B cell (primary cell): ENCODE measurements around the gene RAB11FIP3. TPM values are rescaled to one million over a fixed set of nuclear protein-coding genes. Genes with fewer than 3 reads are reported as not detected.

Experiments used
- ATAC-seq: fragments of 200-7000 bp; cut with Tn5 transposase; one replicate; pipeline ENCODE4 v1.10.0; 2021; ENCODE audit warnings: low read depth, mild to moderate bottlenecking, moderate number of reproducible peaks, moderate library complexity
- CTCF ChIA-PET: fragments of 350-600 bp; sonication (Branson Sonifier 250); formaldehyde crosslinking; loops from one replicate; lab custom pipeline; 2021; ENCODE audit warnings: antibody characterized with exemption, inconsistent platforms; lab: Charles Lee
- POLR2A ChIA-PET: fragments of 350-600 bp; sonication (Branson Sonifier 250); formaldehyde crosslinking; loops from one replicate; lab custom pipeline; 2021; ENCODE audit warnings: antibody characterized with exemption; lab: Charles Lee
- DNase-seq: peaks from one replicate; pipeline ENCODE4 v3.0.0; 2013
- H2AFZ ChIP-seq: 2 replicates; pipeline ENCODE4 v1.6.1; 2012; ENCODE audit warnings: mild to moderate bottlenecking, low read depth, low read length; ENCODE audit not compliant: insufficient read depth, poor library complexity, severe bottlenecking
- H3K27ac ChIP-seq, 2 donors: 1 replicate in 1 of 2; 2 replicates in 1 of 2; pipeline ENCODE4 v1.5.1; 2012 to 2013; ENCODE audit warnings: low read length in 2 of 2, mild to moderate bottlenecking in 2 of 2, moderate library complexity in 1 of 2
- H3K27me3 ChIP-seq, 4 experiments: fragments of 200-600 bp in 1 of 4; sonication (generic) in 1 of 4; replicated peaks in 1 of 4; 1 replicate in 2 of 4; 2 replicates in 2 of 4; pipeline versions ENCODE4 v1.6.1 to v1.7.0; 2013 to 2016; ENCODE audit warnings: low read length in 3 of 4, mild to moderate bottlenecking in 2 of 4, mixed read lengths in 1 of 4, moderate library complexity in 1 of 4; ENCODE audit not compliant: insufficient read depth in 4 of 4, control insufficient read depth in 3 of 4; ENCODE audit errors: control extremely low read depth in 1 of 4
- H3K36me3 ChIP-seq, 2 experiments: replicated peaks in 1 of 2; 1 replicate in 1 of 2; 2 replicates in 1 of 2; pipeline versions ENCODE4 v1.6.1 to v1.7.1; 2013; ENCODE audit warnings: low read length in 1 of 2; ENCODE audit not compliant: insufficient read depth in 2 of 2, control insufficient read depth in 1 of 2; ENCODE audit errors: control extremely low read depth in 1 of 2, extremely low read depth in 1 of 2
- H3K4me1 ChIP-seq, 2 donors: fragments of 200-600 bp in 1 of 2; sonication (generic) in 1 of 2; 1 replicate in 1 of 2; 2 replicates in 1 of 2; pipeline versions ENCODE4 v1.5.1 to v1.6.1; 2013 to 2017; ENCODE audit warnings: low read length in 2 of 2; ENCODE audit not compliant: control insufficient read depth in 2 of 2, insufficient read depth in 2 of 2
- H3K4me2 ChIP-seq: replicated peaks from 2 replicates; pipeline ENCODE3; 2012; ENCODE audit warnings: mild to moderate bottlenecking, low read depth, low read length; ENCODE audit not compliant: poor library complexity, severe bottlenecking
- H3K4me3 ChIP-seq, 5 experiments: fragments of 200-600 bp in 1 of 5; sonication (generic) in 1 of 5; 1 replicate in 3 of 5; 2 replicates in 2 of 5; pipeline versions ENCODE4 v1.5.1 to v1.7.0; 2011 to 2016; ENCODE audit warnings: low read length in 4 of 5, mild to moderate bottlenecking in 4 of 5, low read depth in 2 of 5, control low read depth in 1 of 5, moderate library complexity in 1 of 5; ENCODE audit not compliant: insufficient read depth in 1 of 5; ENCODE audit errors: control extremely low read depth in 1 of 5, extremely low read depth in 1 of 5
- H3K79me2 ChIP-seq: fragments of 200-600 bp; sonication (generic); one replicate; pipeline ENCODE4 v1.6.0; 2016; ENCODE audit warnings: low read length; ENCODE audit not compliant: control insufficient read depth, insufficient read depth
- H3K9ac ChIP-seq: fragments of 200-600 bp; sonication (generic); 2 replicates; pipeline ENCODE4 v1.6.1; 2017; ENCODE audit warnings: mild to moderate bottlenecking, low read length, moderate library complexity
- H3K9me3 ChIP-seq, 3 donors: one replicate each; pipeline versions ENCODE4 v1.6.1 to v1.7.1; 2013; ENCODE audit warnings: low read length in 2 of 3; ENCODE audit not compliant: control insufficient read depth in 2 of 3, insufficient read depth in 1 of 3; ENCODE audit errors: control extremely low read depth in 1 of 3
- H4K20me1 ChIP-seq: 2 replicates; pipeline ENCODE4 v1.6.0; 2012; ENCODE audit warnings: mild to moderate bottlenecking, low read length; ENCODE audit not compliant: insufficient read depth, control insufficient read depth, poor library complexity, severe bottlenecking
- H3K27ac Mint-ChIP-seq: one replicate; pipeline ENCODE4 v1.8.0; 2021; ENCODE audit warnings: mixed read lengths
- H3K27me3 Mint-ChIP-seq: one replicate; pipeline ENCODE4 v1.8.0; 2021; ENCODE audit warnings: mixed read lengths
- H3K4me1 Mint-ChIP-seq: one replicate; pipeline ENCODE4 v1.8.0; 2021; ENCODE audit warnings: mixed read lengths
- H3K4me3 Mint-ChIP-seq: one replicate; pipeline ENCODE4 v1.8.0; 2021; ENCODE audit warnings: mixed read lengths
- H3K9me3 Mint-ChIP-seq: one replicate; pipeline ENCODE4 v1.8.0; 2022; ENCODE audit warnings: mixed read lengths; ENCODE audit not compliant: insufficient read depth
- EZH2 ChIP-seq: IDR thresholded peaks from 2 replicates; pipeline ENCODE4 v1.6.1; 2012; ENCODE audit warnings: borderline replicate concordance, low read depth, mild to moderate bottlenecking, moderate library complexity, low read length; ENCODE audit not compliant: insufficient read depth, poor library complexity, severe bottlenecking
- WGBS: methylation state at CpG from one replicate; pipeline ENCODE4 v1.1.5; 2013; ENCODE audit warnings: missing lambda C conversion rate; ENCODE audit not compliant: insufficient coverage; 5-methylcytosine and 5-hydroxymethylcytosine counted together
- intact Hi-C: fragments of 100-400 bp; cut with micrococcal nuclease; formaldehyde crosslinking; loops from one replicate; pipeline ENCODE4 v1.10.0; 2022
- polyA plus RNA-seq: library from polyadenylated mRNA; depleted of rRNA; stranded (reverse); fragments of >200 nt; gene quantifications from 2 replicates; pipeline ENCODE4 v1.2.3, GENCODE V29; 2012
- total RNA-seq, 2 donors: library from RNA; stranded (reverse); fragments of 120-200 nt in 1 of 2; gene quantifications; 1 replicate in 1 of 2; 2 replicates in 1 of 2; pipeline versions ENCODE4 v1.2.3 to v1.2.4, GENCODE V29; 2013 to 2022
- TF ChIP-seq, protein P1 (sequence below): fragments of 200-600 bp; IDR thresholded peaks from one replicate; pipeline ENCODE4 v1.8.0; 2022; ENCODE audit warnings: antibody characterized with exemption, mild to moderate bottlenecking

RAB11FIP3 gene
- total and polyA plus RNA-seq, 2 donors (not counting 1 experiment from before 2014, with no cell fraction given) = 24.3 to 57.2 TPM

DNA sequence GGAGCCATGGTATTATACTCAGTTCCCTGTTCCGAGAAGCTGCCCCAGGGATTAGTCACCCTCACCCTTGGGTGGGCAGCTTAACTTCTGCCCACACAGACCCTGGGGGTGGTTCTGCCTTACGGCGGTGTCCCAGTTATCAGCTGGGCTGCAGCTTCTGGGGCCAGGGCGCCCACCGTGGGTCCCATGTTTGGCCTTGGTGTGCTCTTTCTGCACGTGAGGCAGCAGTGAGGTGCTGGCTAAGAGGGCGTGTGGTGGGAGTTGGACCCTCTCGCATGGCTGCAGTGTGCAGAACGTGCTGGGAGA lies 46.7 kb downstream of the RAB11FIP3 start:
- no peak for DNase-seq
- no peak overlapping the region for H3K4me3 Mint-ChIP-seq
- ATAC-seq = no peak
- intact Hi-C loops = no loop called here
- ChIA-PET POLR2A (no interaction called here), CTCF (no interaction called here)
- TF ChIP-seq EZH2 = no peak
- TF ChIP-seq, protein P1, sequence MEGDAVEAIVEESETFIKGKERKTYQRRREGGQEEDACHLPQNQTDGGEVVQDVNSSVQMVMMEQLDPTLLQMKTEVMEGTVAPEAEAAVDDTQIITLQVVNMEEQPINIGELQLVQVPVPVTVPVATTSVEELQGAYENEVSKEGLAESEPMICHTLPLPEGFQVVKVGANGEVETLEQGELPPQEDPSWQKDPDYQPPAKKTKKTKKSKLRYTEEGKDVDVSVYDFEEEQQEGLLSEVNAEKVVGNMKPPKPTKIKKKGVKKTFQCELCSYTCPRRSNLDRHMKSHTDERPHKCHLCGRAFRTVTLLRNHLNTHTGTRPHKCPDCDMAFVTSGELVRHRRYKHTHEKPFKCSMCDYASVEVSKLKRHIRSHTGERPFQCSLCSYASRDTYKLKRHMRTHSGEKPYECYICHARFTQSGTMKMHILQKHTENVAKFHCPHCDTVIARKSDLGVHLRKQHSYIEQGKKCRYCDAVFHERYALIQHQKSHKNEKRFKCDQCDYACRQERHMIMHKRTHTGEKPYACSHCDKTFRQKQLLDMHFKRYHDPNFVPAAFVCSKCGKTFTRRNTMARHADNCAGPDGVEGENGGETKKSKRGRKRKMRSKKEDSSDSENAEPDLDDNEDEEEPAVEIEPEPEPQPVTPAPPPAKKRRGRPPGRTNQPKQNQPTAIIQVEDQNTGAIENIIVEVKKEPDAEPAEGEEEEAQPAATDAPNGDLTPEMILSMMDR = no peak
- no peak overlapping the region for H3K4me3 ChIP-seq
- no peaks in the 10 kb centered on the region for H3K4me1 Mint-ChIP-seq
- no peaks in the 10 kb centered on the region for H3K27me3 ChIP-seq
- no peak overlapping the region for H3K4me2 ChIP-seq
- H3K9me3 ChIP-seq = no peaks in the 10 kb centered on the region
- H4K20me1 ChIP-seq = peaks cover 10% of the 10 kb centered on the region
- no peak overlapping the region for H2AFZ ChIP-seq
- no peaks in the 10 kb centered on the region for H3K27me3 Mint-ChIP-seq
- H3K27ac Mint-ChIP-seq = no peak overlapping the region
- no peak overlapping the region for H3K27ac ChIP-seq
- no peak overlapping the region for H3K9ac ChIP-seq
- WGBS = 94% methylated on average over 7 of the region's 9 CpGs
- H3K79me2 ChIP-seq = peaks cover 2% of the 10 kb centered on the region
- H3K4me1 ChIP-seq = no peaks in the 10 kb centered on the region
- no peaks in the 10 kb centered on the region for H3K9me3 Mint-ChIP-seq
- H3K36me3 ChIP-seq = peaks cover 0 to 3% of the 10 kb centered on the region in 2 experiments

DNA sequence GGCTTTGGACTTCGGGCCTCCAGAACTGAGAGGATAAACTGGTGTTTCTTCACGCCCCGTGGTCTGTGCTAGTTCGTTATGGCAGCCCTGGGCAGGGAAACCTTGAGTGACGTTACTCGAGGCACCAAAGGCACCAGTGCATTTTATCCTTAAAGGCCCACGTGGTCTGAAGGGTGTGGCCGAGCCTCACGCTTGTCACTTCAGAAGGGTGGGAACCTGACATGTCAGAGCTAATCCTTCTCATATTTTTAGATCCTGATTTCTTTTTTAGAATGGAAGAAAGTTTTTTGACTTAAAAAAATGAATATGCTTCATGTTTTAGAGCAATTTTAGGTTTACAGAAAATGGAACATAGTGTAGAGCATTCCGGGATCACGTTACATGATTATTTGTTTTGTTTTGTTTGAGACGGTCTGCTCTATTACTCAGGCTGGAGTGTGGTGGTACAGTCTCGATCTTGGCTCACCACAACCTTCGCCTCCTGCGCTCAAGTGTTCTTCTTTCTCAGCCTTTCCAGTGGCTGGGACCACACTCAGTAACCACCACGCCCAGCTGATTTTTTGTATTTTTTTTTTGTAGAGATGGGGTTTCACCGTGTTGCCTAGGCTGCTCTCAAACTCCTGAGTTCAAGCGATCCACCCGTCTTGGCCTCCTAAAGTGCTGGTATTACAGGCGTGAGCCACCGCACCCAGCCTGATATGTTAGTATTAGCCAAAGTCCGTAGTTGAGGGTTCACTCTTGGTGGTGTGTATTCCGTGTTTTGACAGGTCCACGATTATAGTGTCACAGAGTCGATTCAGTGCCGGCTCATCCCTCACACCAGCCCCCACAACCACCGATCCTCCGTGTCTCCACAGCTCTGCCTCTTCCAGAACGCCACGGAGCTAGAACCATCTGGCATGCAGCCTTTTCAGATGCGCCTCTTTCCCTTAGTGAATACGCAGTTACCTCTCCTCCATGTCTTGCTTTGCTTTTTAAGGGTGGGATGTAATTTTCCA lies 47.9 kb downstream of the RAB11FIP3 start:
- H3K4me1 ChIP-seq = no peaks in the 10 kb centered on the region
- TF ChIP-seq, protein P1 = no peak
- TF ChIP-seq EZH2 = no peak
- H3K27me3 ChIP-seq = no peaks in the 10 kb centered on the region
- 98% methylated on average over 24 of the region's 32 CpGs for WGBS
- POLR2A ChIA-PET = no interaction called here
- H3K27me3 Mint-ChIP-seq = no peaks in the 10 kb centered on the region
- no peak overlapping the region for H3K9ac ChIP-seq
- no peak overlapping the region for H2AFZ ChIP-seq
- H3K9me3 ChIP-seq = no peaks in the 10 kb centered on the region
- no peak overlapping the region for H3K4me2 ChIP-seq
- no peaks in the 10 kb centered on the region for H3K9me3 Mint-ChIP-seq
- CTCF ChIA-PET = no interaction called here
- no peak for ATAC-seq
- H3K79me2 ChIP-seq = no peaks in the 10 kb centered on the region
- no peaks in the 10 kb centered on the region for H3K4me1 Mint-ChIP-seq
- H3K36me3 ChIP-seq = peaks cover 0 to 9% of the 10 kb centered on the region in 2 experiments
- no peak overlapping the region for H3K27ac Mint-ChIP-seq
- H4K20me1 ChIP-seq = no peaks in the 10 kb centered on the region
- intact Hi-C loops = no loop called here
- H3K4me3 Mint-ChIP-seq = no peak overlapping the region
- no peak for DNase-seq
- H3K4me3 ChIP-seq = no peak overlapping the region
- no peak overlapping the region for H3K27ac ChIP-seq
